ENCODE results near the gene SH2D3A.
"Not testable (repeated sequence)": the region's sequence is repeated elsewhere in the genome, so short reads cannot be mapped to it uniquely, and the experiment has no call there.

- TF ChIP-seq, protein P1, sequence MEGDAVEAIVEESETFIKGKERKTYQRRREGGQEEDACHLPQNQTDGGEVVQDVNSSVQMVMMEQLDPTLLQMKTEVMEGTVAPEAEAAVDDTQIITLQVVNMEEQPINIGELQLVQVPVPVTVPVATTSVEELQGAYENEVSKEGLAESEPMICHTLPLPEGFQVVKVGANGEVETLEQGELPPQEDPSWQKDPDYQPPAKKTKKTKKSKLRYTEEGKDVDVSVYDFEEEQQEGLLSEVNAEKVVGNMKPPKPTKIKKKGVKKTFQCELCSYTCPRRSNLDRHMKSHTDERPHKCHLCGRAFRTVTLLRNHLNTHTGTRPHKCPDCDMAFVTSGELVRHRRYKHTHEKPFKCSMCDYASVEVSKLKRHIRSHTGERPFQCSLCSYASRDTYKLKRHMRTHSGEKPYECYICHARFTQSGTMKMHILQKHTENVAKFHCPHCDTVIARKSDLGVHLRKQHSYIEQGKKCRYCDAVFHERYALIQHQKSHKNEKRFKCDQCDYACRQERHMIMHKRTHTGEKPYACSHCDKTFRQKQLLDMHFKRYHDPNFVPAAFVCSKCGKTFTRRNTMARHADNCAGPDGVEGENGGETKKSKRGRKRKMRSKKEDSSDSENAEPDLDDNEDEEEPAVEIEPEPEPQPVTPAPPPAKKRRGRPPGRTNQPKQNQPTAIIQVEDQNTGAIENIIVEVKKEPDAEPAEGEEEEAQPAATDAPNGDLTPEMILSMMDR (IDR thresholded peaks at IDR 0.05), result not testable (repeated sequence)
- not testable (repeated sequence) for TF ChIP-seq POLR2A (IDR thresholded peaks at IDR 0.05)
Measured at GRCh38 chr19:6762253-6762797, 4.9 kb downstream of the SH2D3A start.

Data from uterus (tissue), 2 donors.